Ovary (tissue), 3 donors: ENCODE measurements around the gene RBM28.

Source experiments
- CTCF ChIP-seq, 3 donors: fragments of 450-650 bp in 2 of 3; fragments of 200-600 bp in 1 of 3; IDR thresholded peaks; one replicate each; pipeline versions ENCODE4 v1.5.1 to v1.8.0; 2016 to 2022; ENCODE audit warnings: antibody characterized with exemption in 3 of 3, mild to moderate bottlenecking in 1 of 3
- POLR2A ChIP-seq: fragments of 450-650 bp; IDR thresholded peaks from one replicate; pipeline ENCODE4 v1.6.1; 2017; ENCODE audit warnings: antibody characterized with exemption, mild to moderate bottlenecking, moderate library complexity
- donor health status: DM: no; HTN: no; CAD: no.

GRCh38 chr7:128352636-128353035 is 8.9 kb upstream of the RBM28 start:
- TF ChIP-seq CTCF (IDR thresholded peaks at IDR 0.05) (no peak), POLR2A (no peak)
